Measurements from ENCODE around the gene NARS2. TPM values are rescaled to one million over a fixed set of nuclear protein-coding genes. Genes with fewer than 3 reads are reported as not detected.

Gene NARS2
- total RNA-seq, 1 donor from 2014 or later, result 11.6 TPM

- peaks cover 15% of the 10 kb centered on the region for H3K4me1 Mint-ChIP-seq (ENCODE audit: unreplicated experiment)
- no peaks in the 10 kb centered on the region for H3K27me3 Mint-ChIP-seq (ENCODE audit: unreplicated experiment)
- no peak for DNase-seq (ENCODE audit: extremely low spot score, unreplicated experiment)
- TF ChIP-seq CTCF (IDR thresholded peaks at IDR 0.05), result no peak
- peaks cover 24% of the 10 kb centered on the region for H3K9me3 Mint-ChIP-seq (ENCODE audit: unreplicated experiment)
- peaks cover 21% of the 10 kb centered on the region for H3K36me3 Mint-ChIP-seq (ENCODE audit: unreplicated experiment)
- no peak overlapping the region for H3K4me3 Mint-ChIP-seq (ENCODE audit: unreplicated experiment)
- no peak overlapping the region for H3K27ac Mint-ChIP-seq (ENCODE audit: unreplicated experiment)
These were observed 64.6 kb downstream of the NARS2 start for GRCh38 chr11:78510025-78510596.

DNA sequence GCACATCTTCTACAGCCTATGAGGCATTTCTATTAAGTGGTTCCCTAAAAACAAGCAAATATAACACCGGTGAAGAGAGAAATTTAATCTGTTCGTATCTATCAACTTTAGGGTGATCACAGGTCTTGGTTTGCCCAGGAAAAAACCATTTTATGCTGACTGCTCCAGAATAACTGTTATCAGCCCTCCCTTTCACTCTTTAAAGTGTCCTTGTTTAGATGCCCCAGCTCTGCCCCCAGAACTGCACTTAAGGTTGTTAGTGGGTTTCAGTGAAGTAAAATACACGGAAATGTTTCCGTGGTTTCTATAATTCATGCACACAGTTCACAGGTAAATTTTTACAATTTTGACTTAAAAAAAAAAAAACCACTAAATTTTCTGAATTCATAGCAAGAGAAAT lies 70.0 kb downstream of the NARS2 start:
- Mint-ChIP-seq H3K4me1 (ENCODE audit: unreplicated experiment) (peaks cover 15% of the 10 kb centered on the region), H3K27ac (ENCODE audit: unreplicated experiment) (no peak overlapping the region), H3K27me3 (ENCODE audit: unreplicated experiment) (no peaks in the 10 kb centered on the region), H3K36me3 (ENCODE audit: unreplicated experiment) (peaks cover 8% of the 10 kb centered on the region), H3K9me3 (ENCODE audit: unreplicated experiment) (peaks cover 8% of the 10 kb centered on the region), H3K4me3 (ENCODE audit: unreplicated experiment) (no peak overlapping the region)
- no peak for TF ChIP-seq CTCF (IDR thresholded peaks at IDR 0.05)
- DNase-seq (ENCODE audit: extremely low spot score, unreplicated experiment), result no peak

DNA sequence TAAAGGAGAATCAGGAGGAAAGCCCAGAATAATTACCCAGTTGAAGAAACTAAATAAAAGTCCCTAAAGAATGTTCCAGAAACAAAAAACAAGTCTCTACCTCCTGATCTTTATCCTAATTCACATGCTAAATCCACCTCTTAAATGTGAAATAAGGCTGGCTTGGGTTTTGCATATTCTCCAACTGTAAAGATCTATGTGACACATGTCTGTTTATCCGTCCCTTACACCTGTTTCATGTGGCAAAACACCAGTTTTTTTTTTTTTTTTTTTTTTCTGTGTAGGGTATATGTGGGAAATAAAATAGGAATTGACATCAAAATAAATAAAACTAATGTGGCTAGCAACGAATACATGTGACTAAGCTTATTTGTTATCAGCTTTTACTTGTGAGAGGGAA lies 70.5 kb downstream of the NARS2 start:
- DNase-seq (ENCODE audit: extremely low spot score, unreplicated experiment), result no peak
- Mint-ChIP-seq H3K27ac (ENCODE audit: unreplicated experiment) (no peak overlapping the region), H3K9me3 (ENCODE audit: unreplicated experiment) (peaks cover 4% of the 10 kb centered on the region), H3K4me1 (ENCODE audit: unreplicated experiment) (peaks cover 15% of the 10 kb centered on the region), H3K4me3 (ENCODE audit: unreplicated experiment) (no peak overlapping the region), H3K27me3 (ENCODE audit: unreplicated experiment) (no peaks in the 10 kb centered on the region), H3K36me3 (ENCODE audit: unreplicated experiment) (peaks cover 4% of the 10 kb centered on the region)
- no peak for TF ChIP-seq CTCF (IDR thresholded peaks at IDR 0.05)

- H3K27me3 Mint-ChIP-seq (ENCODE audit: unreplicated experiment), result no peaks in the 10 kb centered on the region
- H3K36me3 Mint-ChIP-seq (ENCODE audit: unreplicated experiment), result no peaks in the 10 kb centered on the region
- no peak for TF ChIP-seq CTCF (IDR thresholded peaks at IDR 0.05)
- H3K4me3 Mint-ChIP-seq (ENCODE audit: unreplicated experiment), result no peak overlapping the region
- no peak for DNase-seq (ENCODE audit: extremely low spot score, unreplicated experiment)
- H3K27ac Mint-ChIP-seq (ENCODE audit: unreplicated experiment), result no peak overlapping the region
- no peaks in the 10 kb centered on the region for H3K9me3 Mint-ChIP-seq (ENCODE audit: unreplicated experiment)
- peaks cover 13% of the 10 kb centered on the region for H3K4me1 Mint-ChIP-seq (ENCODE audit: unreplicated experiment)
These were observed 74.7 kb downstream of the NARS2 start for GRCh38 chr11:78499971-78500370.

DNA sequence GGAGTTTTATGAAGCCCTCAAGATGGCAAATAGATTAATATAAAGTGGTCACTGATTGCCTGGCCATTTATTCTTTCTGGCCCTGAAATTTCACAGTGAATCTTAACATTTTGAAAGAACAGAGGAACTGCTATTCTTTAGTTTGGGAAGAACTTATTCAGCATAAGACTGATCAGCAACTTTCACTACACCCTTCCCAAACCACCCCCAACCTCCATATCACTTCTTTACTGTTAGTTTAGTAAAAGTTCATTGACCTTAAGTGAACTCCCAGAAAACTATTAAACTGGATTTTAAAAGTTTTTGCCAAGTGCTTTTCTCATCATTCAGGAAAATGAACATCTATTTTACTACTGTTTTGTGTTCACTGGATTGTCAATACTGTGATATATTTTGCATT lies 77.4 kb downstream of the NARS2 start:
- Mint-ChIP-seq H3K27ac (ENCODE audit: unreplicated experiment) (no peak overlapping the region), H3K27me3 (ENCODE audit: unreplicated experiment) (no peaks in the 10 kb centered on the region), H3K4me3 (ENCODE audit: unreplicated experiment) (no peak overlapping the region), H3K36me3 (ENCODE audit: unreplicated experiment) (no peaks in the 10 kb centered on the region), H3K4me1 (ENCODE audit: unreplicated experiment) (peaks cover 13% of the 10 kb centered on the region), H3K9me3 (ENCODE audit: unreplicated experiment) (no peaks in the 10 kb centered on the region)
- no peak for TF ChIP-seq CTCF (IDR thresholded peaks at IDR 0.05)
- no peak for DNase-seq (ENCODE audit: extremely low spot score, unreplicated experiment)

Data from osteocyte (in vitro differentiated cells).